GM19193 (cell line): Measurements from ENCODE around the gene PRKCE.

Experiments
- POLR2A ChIP-seq: IDR thresholded peaks from 4 replicates; pipeline ENCODE4 v1.6.1; 2011; ENCODE audit not compliant: insufficient read depth, insufficient read length; ENCODE audit errors: extremely low read depth

PRKCE gene

DNA sequence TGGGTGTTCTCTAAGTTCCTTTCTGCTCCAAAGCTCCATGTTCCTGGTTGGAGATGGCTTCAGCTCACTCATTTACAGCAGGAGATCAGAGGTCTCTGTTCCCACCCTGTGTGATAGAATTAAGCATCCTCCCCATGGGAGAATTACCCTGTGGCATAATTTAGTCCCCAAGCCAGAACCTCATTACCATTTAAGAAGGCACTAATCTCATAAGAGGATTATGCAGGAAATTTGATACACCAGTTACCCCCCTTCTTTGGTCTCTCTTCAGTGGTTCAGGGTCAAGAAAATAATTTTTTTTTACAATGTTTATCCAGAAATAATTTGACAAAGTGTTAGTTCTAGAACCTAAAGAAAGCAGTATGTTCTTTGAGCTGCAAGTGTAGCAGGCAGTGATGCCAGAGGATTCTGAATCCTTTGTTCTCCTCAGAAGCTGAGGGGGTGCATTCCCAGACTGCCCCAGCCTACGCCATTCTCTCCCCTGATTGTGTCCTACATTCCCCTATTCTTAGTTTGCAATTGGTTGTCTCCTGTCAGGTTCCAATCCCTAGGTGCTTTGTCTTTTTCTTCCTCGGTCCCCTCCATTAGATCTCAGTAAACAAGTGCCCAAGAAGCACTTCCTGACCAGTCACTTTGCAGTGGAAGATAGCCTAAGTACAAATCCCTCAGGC, 163.6 kb downstream of the PRKCE start:
- TF ChIP-seq POLR2A, result no peak

DNA sequence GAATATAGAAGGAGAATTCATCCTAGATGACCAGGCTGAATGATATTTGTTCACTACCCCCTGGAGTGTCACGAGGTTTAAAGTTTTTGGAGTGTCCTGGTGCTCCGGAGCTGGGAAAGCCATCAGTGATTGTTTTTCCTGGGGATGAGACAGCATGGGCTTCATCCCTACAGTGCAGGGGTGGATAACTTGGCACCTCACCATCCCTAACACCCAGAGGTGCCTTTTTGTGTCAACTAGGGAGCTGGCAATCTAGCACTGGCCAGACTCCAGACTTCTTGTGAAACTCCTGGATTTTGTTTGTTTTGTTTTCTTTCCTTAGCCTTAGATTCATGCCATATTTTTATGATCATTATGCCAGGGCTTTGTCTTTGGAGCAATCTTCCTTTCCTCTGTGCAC, 164.8 kb downstream of the PRKCE start:
- TF ChIP-seq POLR2A, result no peak

- no peak for TF ChIP-seq POLR2A
Observed at GRCh38 chr2:45818591-45818990, 167.1 kb downstream of the PRKCE start.

DNA sequence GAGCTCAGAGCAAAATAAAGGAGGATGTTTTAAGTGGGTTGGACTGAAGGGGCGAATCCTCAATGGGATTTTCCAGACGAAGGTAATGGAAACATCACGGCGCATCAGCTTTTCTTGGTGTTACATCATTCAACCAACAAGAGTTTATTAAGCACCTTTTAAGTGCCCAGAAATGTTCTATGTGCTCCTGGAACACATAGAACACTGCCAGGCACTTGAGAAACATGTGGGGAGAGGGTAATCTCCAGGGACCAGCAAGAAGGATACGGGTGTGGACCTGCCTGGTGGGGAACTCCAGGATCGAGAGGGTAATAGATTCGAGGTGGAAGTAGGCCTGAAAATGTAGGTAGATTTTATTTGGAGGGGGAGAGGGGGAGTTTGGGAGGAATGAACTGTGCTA, 168.6 kb downstream of the PRKCE start:
- TF ChIP-seq POLR2A, result no peak

- no peak for TF ChIP-seq POLR2A
Observed at GRCh38 chr2:45821558-45822271, 170.2 kb downstream of the PRKCE start.

- TF ChIP-seq POLR2A, result no peak
Observed at GRCh38 chr2:45822272-45822630, 170.8 kb downstream of the PRKCE start.

GRCh38 chr2:45823723-45824206, 172.3 kb downstream of the PRKCE start:
- no peak for TF ChIP-seq POLR2A

DNA sequence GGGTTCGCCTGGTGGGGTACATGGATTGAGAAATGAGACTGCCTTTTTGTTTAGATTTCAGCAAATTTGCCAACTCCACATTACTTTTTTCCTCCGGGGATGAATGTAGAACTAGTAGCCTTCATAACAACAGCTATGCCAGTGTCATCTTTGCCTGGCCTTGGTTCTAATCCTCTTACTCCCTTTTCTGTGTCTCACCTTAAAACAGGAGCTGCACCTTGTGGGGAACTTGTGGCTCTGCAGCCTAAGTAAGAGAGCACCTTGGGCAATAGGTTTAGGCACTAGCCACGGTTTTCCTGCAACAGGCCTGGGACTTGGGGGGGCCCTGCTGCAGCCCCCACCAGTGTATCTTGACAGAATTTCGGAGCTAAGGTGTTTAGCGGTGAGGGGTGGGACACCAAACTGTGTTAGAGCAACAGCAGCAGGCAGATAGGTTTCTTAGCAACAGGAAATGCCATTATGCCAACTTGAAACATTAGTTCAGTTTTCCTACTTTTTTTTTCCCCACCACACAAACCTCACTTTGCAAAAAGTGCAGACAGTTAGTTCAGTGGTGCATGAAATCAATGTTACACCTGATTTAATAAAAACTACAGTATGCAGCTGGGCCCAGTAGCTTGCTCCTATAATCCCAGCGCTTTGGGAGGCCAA, 173.7 kb downstream of the PRKCE start:
- no peak for TF ChIP-seq POLR2A

DNA sequence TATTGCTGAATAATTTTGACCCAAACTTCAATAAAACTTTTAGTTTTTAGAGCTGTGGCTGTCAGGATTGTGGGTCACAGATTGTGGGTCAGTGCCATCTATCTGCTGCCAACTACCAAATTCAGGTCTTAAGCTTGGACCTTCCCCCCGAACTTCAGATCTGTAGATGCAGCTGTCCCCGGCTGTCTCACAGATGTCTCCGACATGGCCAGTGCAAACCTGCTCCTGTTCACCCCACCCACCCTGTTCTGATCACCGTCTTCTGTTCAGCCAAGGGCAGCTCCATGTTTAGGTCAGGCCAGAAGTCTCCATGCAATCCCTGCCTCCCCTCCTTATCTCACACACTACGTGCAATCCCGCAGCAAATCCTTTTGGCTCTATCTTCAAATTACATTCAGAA, 175.0 kb downstream of the PRKCE start:
- TF ChIP-seq POLR2A, result no peak

- TF ChIP-seq POLR2A, result no peak
Observed at GRCh38 chr2:45826884-45827635, 175.6 kb downstream of the PRKCE start.

GRCh38 chr2:45830322-45830721, 178.8 kb downstream of the PRKCE start:
- no peak for TF ChIP-seq POLR2A

GRCh38 chr2:45833301-45833967, 182.0 kb downstream of the PRKCE start:
- TF ChIP-seq POLR2A, result no peak

GRCh38 chr2:45833968-45834344, 182.5 kb downstream of the PRKCE start:
- no peak for TF ChIP-seq POLR2A

DNA sequence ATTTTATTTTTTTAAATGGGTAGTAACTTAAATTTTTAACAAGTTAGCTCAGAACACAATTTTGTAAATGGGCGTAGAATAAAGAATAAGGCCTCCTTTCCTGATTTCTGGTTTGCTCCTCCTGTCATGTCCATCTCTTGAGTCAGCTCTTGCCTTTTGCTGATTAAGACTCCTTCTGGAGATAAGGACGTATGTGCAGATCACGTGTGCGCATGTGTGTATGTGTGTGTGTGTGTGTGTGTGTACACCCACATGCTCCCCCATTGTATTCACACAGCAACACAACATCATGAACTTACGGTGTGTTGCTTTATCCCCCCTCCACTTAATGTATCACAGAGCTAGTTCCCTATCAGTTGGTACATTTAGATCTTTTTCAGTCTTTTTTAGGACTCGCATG, 182.9 kb downstream of the PRKCE start:
- no peak for TF ChIP-seq POLR2A

- TF ChIP-seq POLR2A, result no peak
Observed at GRCh38 chr2:45834858-45835257, 183.4 kb downstream of the PRKCE start.
